Measurements from ENCODE around the gene ACP1.

DNA sequence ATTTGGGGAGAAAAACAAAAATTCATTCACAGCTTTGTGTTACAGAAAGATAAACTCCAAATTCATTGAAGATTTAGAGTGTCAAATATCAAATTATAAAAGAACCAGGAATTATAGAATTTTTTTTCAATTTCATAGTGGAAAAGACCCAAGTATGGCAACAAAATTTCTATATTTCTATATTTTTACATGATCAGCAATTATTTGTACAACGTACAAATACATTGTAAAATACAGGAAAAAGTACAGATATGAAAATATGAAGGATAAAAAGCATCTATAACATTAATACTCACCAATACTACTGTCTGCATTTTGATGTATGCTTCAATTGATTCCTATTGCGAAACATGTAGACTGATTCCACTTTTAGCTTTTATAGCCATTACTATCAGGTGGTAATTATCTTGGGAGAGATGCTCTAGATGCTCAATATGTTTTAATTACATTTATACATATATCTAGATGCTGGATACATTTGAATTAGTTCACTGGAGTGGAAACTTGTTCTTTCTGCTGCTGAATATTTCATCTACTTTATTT, 4.9 kb upstream of the ACP1 start:
- TF ChIP-seq, protein P1, sequence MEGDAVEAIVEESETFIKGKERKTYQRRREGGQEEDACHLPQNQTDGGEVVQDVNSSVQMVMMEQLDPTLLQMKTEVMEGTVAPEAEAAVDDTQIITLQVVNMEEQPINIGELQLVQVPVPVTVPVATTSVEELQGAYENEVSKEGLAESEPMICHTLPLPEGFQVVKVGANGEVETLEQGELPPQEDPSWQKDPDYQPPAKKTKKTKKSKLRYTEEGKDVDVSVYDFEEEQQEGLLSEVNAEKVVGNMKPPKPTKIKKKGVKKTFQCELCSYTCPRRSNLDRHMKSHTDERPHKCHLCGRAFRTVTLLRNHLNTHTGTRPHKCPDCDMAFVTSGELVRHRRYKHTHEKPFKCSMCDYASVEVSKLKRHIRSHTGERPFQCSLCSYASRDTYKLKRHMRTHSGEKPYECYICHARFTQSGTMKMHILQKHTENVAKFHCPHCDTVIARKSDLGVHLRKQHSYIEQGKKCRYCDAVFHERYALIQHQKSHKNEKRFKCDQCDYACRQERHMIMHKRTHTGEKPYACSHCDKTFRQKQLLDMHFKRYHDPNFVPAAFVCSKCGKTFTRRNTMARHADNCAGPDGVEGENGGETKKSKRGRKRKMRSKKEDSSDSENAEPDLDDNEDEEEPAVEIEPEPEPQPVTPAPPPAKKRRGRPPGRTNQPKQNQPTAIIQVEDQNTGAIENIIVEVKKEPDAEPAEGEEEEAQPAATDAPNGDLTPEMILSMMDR (IDR thresholded peaks at IDR 0.05; ENCODE audit: low read length): no peak
- no peak for TF ChIP-seq EZH2 (IDR thresholded peaks at IDR 0.05; ENCODE audit: borderline replicate concordance, low read length)
